G401 (cell line): Measurements from ENCODE around the gene RNF123. TPM values are rescaled to one million over a fixed set of nuclear protein-coding genes. Genes with fewer than 3 reads are reported as not detected.

Experiments used
- DNase-seq: peaks from one replicate; pipeline ENCODE4 v3.0.0-alpha.2; 2015; ENCODE audit warnings: low spot score
- in situ Hi-C: cut with HindIII; loops from 2 replicates; pipeline ENCODE4 v1.10.0; 2016; ENCODE audit warnings: low sequenced_read_pairs, mixed read lengths
- total RNA-seq: library from RNA; depleted of rRNA; stranded (reverse); fragments of >200 nt; shearing (Covaris generic); gene quantifications from 2 replicates; pipeline ENCODE4 v1.2.3, GENCODE V29; 2014; rRNA removed

The RNF123 gene
- total RNA-seq, 1 experiment from 2014 or later, result 34.0 TPM

- in situ Hi-C loops, result no loop called here
- no peak for DNase-seq
Measured at GRCh38 chr3:49761661-49762060, 72.3 kb downstream of the RNF123 start.

- in situ Hi-C loops, result no loop called here
- DNase-seq, result no peak
Measured at GRCh38 chr3:49763981-49764380, 74.6 kb downstream of the RNF123 start.

GRCh38 chr3:49769286-49769915, 80.0 kb downstream of the RNF123 start:
- DNase-seq, result no peak
- in situ Hi-C loops, result no loop called here

GRCh38 chr3:49769926-49770325, 80.6 kb downstream of the RNF123 start:
- in situ Hi-C loops, result no loop called here

More at GRCh38 chr3:49769926-49770325, 80.6 kb downstream of the RNF123 start:
- no peak for DNase-seq

Other genes starting within 250 kb of the RNF123 start
- 91.3 and 143 TPM in 2 replicates for gene DAG1, start 219.3 kb upstream of the RNF123 start, total RNA-seq
- gene BSN, start 135.1 kb upstream of the RNF123 start, total RNA-seq, result 0.24 and 0.31 TPM in 2 replicates
- gene APEH, start 15.2 kb upstream of the RNF123 start, total RNA-seq, result 261 and 301 TPM in 2 replicates
- gene MST1, start 83 bp upstream of the RNF123 start, total RNA-seq, result 0.06 and 0.95 TPM in 2 replicates
- 1.1 and 2.2 TPM in 2 replicates for gene AMIGO3, start 30.1 kb downstream of the RNF123 start, total RNA-seq
- gene GMPPB, start 34.4 kb downstream of the RNF123 start, total RNA-seq, result 23.1 and 26.8 TPM in 2 replicates
- gene IP6K1, start 97.0 kb downstream of the RNF123 start, total RNA-seq, result 33.2 and 42.5 TPM in 2 replicates
- not detected in 2 replicates for gene CDHR4, start 110.3 kb downstream of the RNF123 start, total RNA-seq
- 0.68 and 5.2 TPM in 2 replicates for gene INKA1, start 113.7 kb downstream of the RNF123 start, total RNA-seq
- gene UBA7, start 124.4 kb downstream of the RNF123 start, total RNA-seq, result 0.14 and 0.49 TPM in 2 replicates
- 7.2 and 20.4 TPM in 2 replicates for gene TRAIP, start 167.0 kb downstream of the RNF123 start, total RNA-seq
- 1.4 and 2.1 TPM in 2 replicates for gene CAMKV, start 180.3 kb downstream of the RNF123 start, total RNA-seq
- gene MST1R, start 214.3 kb downstream of the RNF123 start, total RNA-seq, result not detected in 2 replicates
- gene MON1A, start 240.3 kb downstream of the RNF123 start, total RNA-seq, result 12.1 TPM in 2 replicates